ENCODE results near the gene SPOCK2. TPM values are rescaled to one million over a fixed set of nuclear protein-coding genes. Genes with fewer than 3 reads are reported as not detected.
"Not testable (repeated sequence)": the region's sequence is repeated elsewhere in the genome, so short reads cannot be mapped to it uniquely, and the experiment has no call there.

SPOCK2 gene
- total RNA-seq, 1 experiment from 2014 or later: 4.8 TPM

GRCh38 chr10:72034761-72035160 lies 53.6 kb downstream of the SPOCK2 start:
- in situ Hi-C loops (cut with HindIII; ENCODE audit: low pct_unique_long_range_greater_than_20kb, low sequenced_read_pairs) (no loop called here), intact Hi-C loops (cut with micrococcal nuclease; ENCODE audit: unreplicated experiment) (no loop called here)
- Histone ChIP-seq H3K4me3 (ENCODE audit: low read depth in 2 of 2, low read length in 2 of 2) (no peak overlapping the region), H3K36me3 (ENCODE audit: control insufficient read depth, insufficient read depth, low read length) (no peaks in the 10 kb centered on the region), H3K27me3 (ENCODE audit: control insufficient read depth, insufficient read depth, low read length) (no peaks in the 10 kb centered on the region), H3K9me3 (ENCODE audit: control insufficient read depth, insufficient read depth, low read depth, low read length) (no peaks in the 10 kb centered on the region), H3K27ac (ENCODE audit: low read length) (no peak overlapping the region), H3K4me1 (ENCODE audit: control insufficient read depth, insufficient read depth, low read length) (peaks cover 22% of the 10 kb centered on the region)
- no TSS peak for BruUV-seq (replicated peaks)
- ATAC-seq (no peak), DNase-seq (ENCODE audit: low read depth, low spot score) (no peak)
- TF ChIP-seq CTCF (IDR thresholded peaks at IDR 0.05): no peak
- TF ChIP-seq REST (IDR thresholded peaks at IDR 0.05; ENCODE audit: insufficient read depth in 1 of 2, low read depth in 2 of 2, low read length in 1 of 2): no peak
- no peak for TF ChIP-seq POLR2AphosphoS5 (IDR thresholded peaks at IDR 0.05; ENCODE audit: low read depth, low read length)
- TF ChIP-seq SIN3A (IDR thresholded peaks at IDR 0.05; ENCODE audit: borderline replicate concordance, insufficient read depth, low read depth, low read length): no peak
- TF ChIP-seq TCF7L2 (IDR thresholded peaks at IDR 0.05; ENCODE audit: low read depth, low read length): no peak
- CTCF ChIA-PET: no interaction called here
- POLR2A ChIA-PET: interaction anchor here (0.6 to 0.9 kb wide), 2 partner anchors 124 to 203 kb away, joined by 3 read pairs; no protein-coding TSS in a partner anchor

- H3K4me3 ChIP-seq (ENCODE audit: low read depth in 2 of 2, low read length in 2 of 2): no peak overlapping the region
- ATAC-seq (no peak), DNase-seq (ENCODE audit: low read depth, low spot score) (no peak)
- no peaks in the 10 kb centered on the region for H3K36me3 ChIP-seq (ENCODE audit: control insufficient read depth, insufficient read depth, low read length)
- BruUV-seq (replicated peaks): no TSS peak
- H3K9me3 ChIP-seq (ENCODE audit: control insufficient read depth, insufficient read depth, low read depth, low read length): no peaks in the 10 kb centered on the region
- intact Hi-C loops (cut with micrococcal nuclease; ENCODE audit: unreplicated experiment): no loop called here
- no peak for TF ChIP-seq CTCF (IDR thresholded peaks at IDR 0.05)
- TF ChIP-seq POLR2AphosphoS5 (IDR thresholded peaks at IDR 0.05; ENCODE audit: low read depth, low read length): no peak
- TF ChIP-seq TCF7L2 (IDR thresholded peaks at IDR 0.05; ENCODE audit: low read depth, low read length): no peak
- no peak for TF ChIP-seq REST (IDR thresholded peaks at IDR 0.05; ENCODE audit: insufficient read depth in 1 of 2, low read depth in 2 of 2, low read length in 1 of 2)
- TF ChIP-seq SIN3A (IDR thresholded peaks at IDR 0.05; ENCODE audit: borderline replicate concordance, insufficient read depth, low read depth, low read length): no peak
- ChIA-PET CTCF (interaction anchor here (0.7 to 1.1 kb wide), 2 partner anchors 15 to 248 kb away, joined by 4 to 6 read pairs; no protein-coding TSS in a partner anchor), POLR2A (no interaction called here)
- peaks cover 22% of the 10 kb centered on the region for H3K4me1 ChIP-seq (ENCODE audit: control insufficient read depth, insufficient read depth, low read length)
- in situ Hi-C loops (cut with HindIII; ENCODE audit: low pct_unique_long_range_greater_than_20kb, low sequenced_read_pairs): no loop called here
- no peak overlapping the region for H3K27ac ChIP-seq (ENCODE audit: low read length)
- no peaks in the 10 kb centered on the region for H3K27me3 ChIP-seq (ENCODE audit: control insufficient read depth, insufficient read depth, low read length)
Measured at GRCh38 chr10:72034040-72034499, 54.3 kb downstream of the SPOCK2 start.

GRCh38 chr10:72032409-72033162 lies 55.8 kb downstream of the SPOCK2 start:
- CTCF ChIA-PET; in situ Hi-C loops (cut with HindIII; ENCODE audit: low pct_unique_long_range_greater_than_20kb, low sequenced_read_pairs); ATAC-seq; H3K9me3 ChIP-seq (ENCODE audit: control insufficient read depth, insufficient read depth, low read depth, low read length); intact Hi-C loops (cut with micrococcal nuclease; ENCODE audit: unreplicated experiment); H3K36me3 ChIP-seq (ENCODE audit: control insufficient read depth, insufficient read depth, low read length); H3K27me3 ChIP-seq (ENCODE audit: control insufficient read depth, insufficient read depth, low read length); DNase-seq (ENCODE audit: low read depth, low spot score); H3K4me3 ChIP-seq (ENCODE audit: low read depth in 2 of 2, low read length in 2 of 2); BruUV-seq (replicated peaks); POLR2A ChIA-PET; H3K27ac ChIP-seq (ENCODE audit: low read length): not testable (repeated sequence)
- peaks cover 23% of the 10 kb centered on the region for H3K4me1 ChIP-seq (ENCODE audit: control insufficient read depth, insufficient read depth, low read length)
